ENCODE results near the gene TRDN. TPM values are rescaled to one million over a fixed set of nuclear protein-coding genes. Genes with fewer than 3 reads are reported as not detected.

TRDN gene
- total RNA-seq, 3 donors from 2014 or later: 0.96 TPM; not detected in 2

GRCh38 chr6:123447315-123447937, 189.3 kb downstream of the TRDN start:
- Histone ChIP-seq H3K4me3 (no peak overlapping the region), H3K4me1 (no peaks in the 10 kb centered on the region), H3K27ac (no peak overlapping the region), H3K36me3 (no peaks in the 10 kb centered on the region), H3K27me3 (no peaks in the 10 kb centered on the region), H3K9me3 (peaks cover 0 to 6% of the 10 kb centered on the region in 2 donors)
- DNase-seq (ENCODE audit: low spot score in 2 of 2): no peak
- intact Hi-C loops (cut with DNase I; ENCODE audit: low total_unique reads): no loop called here
- no peak for TF ChIP-seq CTCF (IDR thresholded peaks at IDR 0.05)
- no peak for TF ChIP-seq POLR2AphosphoS5 (IDR thresholded peaks at IDR 0.05)
- no peak for TF ChIP-seq POLR2A (IDR thresholded peaks at IDR 0.05)

- H3K4me1 ChIP-seq: no peaks in the 10 kb centered on the region
- H3K9me3 ChIP-seq: no peaks in the 10 kb centered on the region
- no peaks in the 10 kb centered on the region for H3K36me3 ChIP-seq
- H3K4me3 ChIP-seq: no peak overlapping the region
- intact Hi-C loops (cut with DNase I; ENCODE audit: low total_unique reads): no loop called here
- no peak overlapping the region for H3K27ac ChIP-seq
- TF ChIP-seq POLR2AphosphoS5 (IDR thresholded peaks at IDR 0.05) (no peak), CTCF (IDR thresholded peaks at IDR 0.05) (no peak), POLR2A (IDR thresholded peaks at IDR 0.05) (no peak)
- no peak for DNase-seq (ENCODE audit: low spot score in 2 of 2)
- H3K27me3 ChIP-seq: no peaks in the 10 kb centered on the region
Observed at GRCh38 chr6:123439371-123439770, 197.4 kb downstream of the TRDN start.

- Histone ChIP-seq H3K27ac (no peak overlapping the region), H3K27me3 (no peaks in the 10 kb centered on the region), H3K4me1 (no peaks in the 10 kb centered on the region), H3K4me3 (no peak overlapping the region), H3K36me3 (no peaks in the 10 kb centered on the region), H3K9me3 (no peaks in the 10 kb centered on the region)
- intact Hi-C loops (cut with DNase I; ENCODE audit: low total_unique reads): no loop called here
- no peak for DNase-seq (ENCODE audit: low spot score in 2 of 2)
- TF ChIP-seq POLR2AphosphoS5 (IDR thresholded peaks at IDR 0.05): no peak
Observed at GRCh38 chr6:123434186-123434585, 202.6 kb downstream of the TRDN start.

GRCh38 chr6:123430970-123431369, 205.8 kb downstream of the TRDN start:
- intact Hi-C loops (cut with DNase I; ENCODE audit: low total_unique reads): no loop called here
- no peak overlapping the region for H3K4me3 ChIP-seq
- TF ChIP-seq POLR2A (IDR thresholded peaks at IDR 0.05) (no peak), POLR2AphosphoS5 (IDR thresholded peaks at IDR 0.05) (no peak), CTCF (IDR thresholded peaks at IDR 0.05) (no peak)
- no peak overlapping the region for H3K27ac ChIP-seq
- H3K4me1 ChIP-seq: no peaks in the 10 kb centered on the region
- H3K36me3 ChIP-seq: no peaks in the 10 kb centered on the region
- H3K27me3 ChIP-seq: no peaks in the 10 kb centered on the region
- no peaks in the 10 kb centered on the region for H3K9me3 ChIP-seq
- no peak for DNase-seq (ENCODE audit: low spot score in 2 of 2)

GRCh38 chr6:123427008-123427407, 209.7 kb downstream of the TRDN start:
- H3K27ac ChIP-seq: no peak overlapping the region
- H3K4me3 ChIP-seq: no peak overlapping the region
- H3K27me3 ChIP-seq: no peaks in the 10 kb centered on the region
- TF ChIP-seq CTCF (IDR thresholded peaks at IDR 0.05) (no peak), POLR2AphosphoS5 (IDR thresholded peaks at IDR 0.05) (no peak), POLR2A (IDR thresholded peaks at IDR 0.05) (no peak)
- no peaks in the 10 kb centered on the region for H3K9me3 ChIP-seq
- no peaks in the 10 kb centered on the region for H3K36me3 ChIP-seq
- DNase-seq (ENCODE audit: low spot score in 2 of 2): no peak
- H3K4me1 ChIP-seq: no peaks in the 10 kb centered on the region
- intact Hi-C loops (cut with DNase I; ENCODE audit: low total_unique reads): no loop called here

- Histone ChIP-seq H3K36me3 (no peaks in the 10 kb centered on the region), H3K4me1 (no peaks in the 10 kb centered on the region), H3K4me3 (no peak overlapping the region), H3K27me3 (no peaks in the 10 kb centered on the region), H3K9me3 (no peaks in the 10 kb centered on the region), H3K27ac (no peak overlapping the region)
- no peak for TF ChIP-seq CTCF (IDR thresholded peaks at IDR 0.05)
- TF ChIP-seq POLR2AphosphoS5 (IDR thresholded peaks at IDR 0.05): no peak
- TF ChIP-seq POLR2A (IDR thresholded peaks at IDR 0.05): no peak
- intact Hi-C loops (cut with DNase I; ENCODE audit: low total_unique reads): no loop called here
- DNase-seq (ENCODE audit: low spot score in 2 of 2): no peak
Observed at GRCh38 chr6:123423130-123423529, 213.6 kb downstream of the TRDN start.

Data from breast epithelium (tissue), 4 donors.